HG02885 (cell line): Measurements from ENCODE around the gene DNAJC21.

Experiments used
- ATAC-seq: cut with Tn5 transposase; IDR thresholded peaks from one replicate; pipeline ENCODE4 v1.9.1; 2021; ENCODE audit warnings: mild to moderate bottlenecking; ENCODE audit not compliant: unreplicated experiment, poor library complexity

Gene DNAJC21

DNA sequence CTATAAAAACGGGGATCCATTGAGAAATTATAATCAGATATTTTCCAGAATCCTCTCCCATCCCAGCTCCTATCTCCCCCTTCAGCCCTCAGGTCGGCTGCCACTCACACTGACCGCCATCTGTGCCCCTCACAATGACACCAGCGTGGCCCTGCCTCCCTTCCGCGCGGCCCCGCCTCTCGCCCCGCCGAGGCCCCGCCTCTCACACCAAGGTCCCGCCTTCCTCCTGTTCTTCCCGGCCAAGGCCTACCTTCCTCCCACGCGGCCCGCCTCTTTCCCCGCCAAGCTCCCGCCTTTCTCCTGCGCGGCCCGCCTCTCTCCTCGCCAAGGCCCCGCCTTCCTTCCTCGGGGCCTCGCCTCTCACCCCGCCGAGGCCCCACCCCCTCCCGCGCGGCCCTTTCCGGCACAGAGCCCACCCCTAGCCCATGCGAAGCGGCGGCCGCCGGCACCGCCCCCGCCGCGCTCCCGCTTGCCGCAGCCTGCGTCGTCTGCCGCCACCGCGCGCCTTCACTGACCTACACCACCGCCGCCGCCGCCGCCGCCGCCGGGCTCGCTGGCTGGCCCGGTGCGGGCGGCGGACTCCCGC is at the start of gene DNAJC21:
DNAJC21 (plus strand) TSS at position 426 of the 586 bp plus-strand sequence. CDS start 261 bp downstream, outside the sequence.
- peak; percentile 85 for ATAC-seq

DNA sequence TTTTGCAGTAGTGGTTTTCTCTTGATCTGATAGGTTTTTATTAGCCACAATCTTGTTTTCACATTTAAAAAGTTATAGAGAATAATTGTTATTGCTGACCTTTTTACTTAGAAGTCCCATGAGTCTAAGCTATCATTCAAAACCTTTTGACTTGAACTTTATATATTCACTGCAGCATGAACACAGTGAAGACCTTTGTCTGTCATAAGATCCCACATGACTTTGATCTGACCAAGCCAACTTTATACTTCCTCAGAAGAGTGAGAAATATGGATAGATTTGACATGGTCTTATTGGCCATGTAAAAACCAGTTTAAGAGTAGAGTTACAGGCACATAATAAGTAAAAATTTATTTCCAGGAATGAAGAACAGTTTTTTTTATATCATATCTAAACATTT is 48.1 kb upstream of the DNAJC21 start:
- ATAC-seq = no peak

- no peak for ATAC-seq
Observed at GRCh38 chr5:34886392-34887119, 42.8 kb upstream of the DNAJC21 start.

GRCh38 chr5:34889394-34889793 is 40.0 kb upstream of the DNAJC21 start:
- no peak for ATAC-seq

DNA sequence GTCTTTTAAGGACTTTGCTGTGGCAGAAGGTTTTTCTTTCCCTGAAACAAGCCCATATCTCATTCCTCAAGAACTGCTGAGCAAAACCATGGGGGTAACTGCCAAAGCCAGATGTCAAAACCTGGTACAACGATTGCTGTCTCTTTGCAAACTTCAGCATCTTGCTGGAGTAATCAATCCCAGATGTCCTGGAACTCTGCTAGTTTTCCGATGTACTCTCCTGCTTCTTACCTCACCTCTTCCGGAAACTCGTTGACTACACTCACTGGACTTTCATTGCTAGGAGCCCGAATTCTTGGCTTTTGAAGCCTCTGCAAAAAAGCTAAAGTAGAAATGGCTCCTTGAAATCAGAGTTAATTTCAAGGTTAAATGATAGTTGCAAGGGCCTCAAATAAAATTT is 37.4 kb upstream of the DNAJC21 start:
- no peak for ATAC-seq

GRCh38 chr5:34892414-34892813 is 36.9 kb upstream of the DNAJC21 start:
- ATAC-seq = no peak

GRCh38 chr5:34894716-34895115 is 34.6 kb upstream of the DNAJC21 start:
- no peak for ATAC-seq

- no peak for ATAC-seq
Observed at GRCh38 chr5:34895641-34896419, 33.5 kb upstream of the DNAJC21 start.

DNA sequence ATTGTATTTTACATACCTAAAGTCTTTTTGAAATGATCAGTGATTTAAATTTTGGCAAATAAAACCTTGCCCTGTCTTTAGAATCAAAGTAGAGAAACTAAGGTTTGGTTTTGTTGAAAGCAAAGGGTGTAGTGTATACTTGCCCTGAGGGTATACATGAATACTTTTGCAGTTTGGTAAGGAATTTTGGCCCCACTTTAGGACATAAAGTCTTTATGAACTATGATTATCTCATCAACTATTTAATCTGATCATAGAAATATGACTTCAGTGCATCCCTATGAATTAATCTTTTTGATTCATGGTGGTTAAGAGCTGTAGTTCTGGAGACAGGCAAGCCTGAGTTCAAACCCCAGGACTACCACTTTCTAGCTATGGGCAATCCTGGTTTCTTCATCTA is 31.7 kb upstream of the DNAJC21 start:
- ATAC-seq = no peak

GRCh38 chr5:34898258-34898895 is 31.0 kb upstream of the DNAJC21 start:
- ATAC-seq = peak; percentile 94

GRCh38 chr5:34899066-34899465 is 30.3 kb upstream of the DNAJC21 start:
- no peak for ATAC-seq

- ATAC-seq = no peak
Observed at GRCh38 chr5:34900652-34901051, 28.7 kb upstream of the DNAJC21 start.

DNA sequence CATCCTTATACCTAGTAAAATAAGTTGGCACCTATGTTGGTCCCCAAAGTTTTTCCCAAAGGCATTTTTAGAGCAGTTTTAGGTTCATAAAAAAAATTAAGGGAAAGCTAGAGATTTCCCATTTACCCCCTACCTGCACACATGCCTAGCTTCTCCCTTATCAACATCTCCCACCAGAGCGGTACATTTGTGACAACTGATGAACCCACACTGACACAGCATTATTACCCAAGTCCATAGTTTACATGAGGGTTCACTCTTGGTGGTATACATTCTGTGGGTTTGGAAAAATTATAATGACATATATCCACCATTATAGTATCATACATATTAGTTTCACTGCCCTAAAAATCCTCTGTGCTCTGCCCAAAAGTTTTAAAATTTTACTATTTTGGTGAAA is 26.1 kb upstream of the DNAJC21 start:
- no peak for ATAC-seq

DNA sequence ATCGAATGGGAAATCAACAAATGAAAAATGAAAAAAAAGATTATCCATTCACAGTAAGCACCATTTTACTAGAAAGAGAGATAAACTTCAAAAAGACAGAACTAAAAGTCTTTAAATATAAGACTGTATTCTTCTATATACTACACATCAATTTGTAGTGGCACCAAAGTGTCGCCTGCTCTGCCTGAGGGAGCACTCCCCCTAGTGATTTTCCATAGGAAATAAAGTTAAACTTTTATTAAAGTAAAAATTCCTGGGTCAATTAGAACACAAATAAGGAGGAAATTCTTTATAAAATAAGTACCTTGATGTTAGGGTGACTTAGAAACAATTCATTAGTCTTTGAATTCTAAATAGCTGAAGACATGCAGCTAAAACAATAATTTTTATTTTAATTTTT is 23.8 kb upstream of the DNAJC21 start:
- no peak for ATAC-seq

GRCh38 chr5:34913072-34913471 is 16.3 kb upstream of the DNAJC21 start:
- no peak for ATAC-seq

GRCh38 chr5:34914671-34915138 is 14.7 kb upstream of the DNAJC21 start:
- peak; percentile 19 for ATAC-seq

- peak; percentile 98 for ATAC-seq
Observed at GRCh38 chr5:34915139-34915855, 14.1 kb upstream of the DNAJC21 start, which contains the start of the genes BRIX1 and RAD1. Gene BRIX1 (plus strand): TSS chr5:34915711. CDS start chr5:34915739, 28 bp downstream. Gene RAD1 (minus strand): TSS chr5:34915504. CDS start chr5:34914892, 612 bp downstream.

- ATAC-seq = peak; percentile 7
Observed at GRCh38 chr5:34915856-34916192, 13.5 kb upstream of the DNAJC21 start.

GRCh38 chr5:34916518-34916917 is 12.8 kb upstream of the DNAJC21 start:
- ATAC-seq = no peak

DNA sequence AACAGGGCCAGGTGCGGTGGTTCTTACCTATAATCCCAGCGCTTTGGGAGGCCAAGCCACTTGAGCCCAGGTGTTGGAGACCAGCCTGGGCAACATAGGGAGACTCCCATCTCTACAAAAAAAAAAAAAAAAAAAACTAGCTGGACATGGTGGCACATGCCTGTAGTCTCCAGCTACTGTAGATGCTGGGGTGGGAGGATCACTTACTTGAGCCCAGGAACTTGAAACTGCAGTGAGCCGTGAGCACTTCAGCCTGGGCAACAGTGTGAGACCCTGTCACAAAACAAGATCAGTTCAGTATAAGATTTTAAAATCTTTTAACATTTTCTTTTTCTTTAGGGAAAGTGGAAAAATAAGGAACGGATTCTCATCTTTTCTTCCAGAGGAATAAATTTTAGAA is 11.3 kb upstream of the DNAJC21 start:
- ATAC-seq = no peak
